Measurements from ENCODE around the gene CYP4A22. TPM values are rescaled to one million over a fixed set of nuclear protein-coding genes. Genes with fewer than 3 reads are reported as not detected.
"Not testable (repeated sequence)": the region's sequence is repeated elsewhere in the genome, so short reads cannot be mapped to it uniquely, and the experiment has no call there.

CYP4A22 gene
- total and polyA plus RNA-seq, 3 experiments from 2014 or later, result not detected

GRCh38 chr1:47195981-47196380 lies 58.7 kb downstream of the CYP4A22 start:
- H3K4me1 Mint-ChIP-seq; H3K9me3 ChIP-seq (ENCODE audit: low read length); H3K4me3 ChIP-seq (ENCODE audit: low read length); CTCF ChIA-PET; H3K9me3 Mint-ChIP-seq; H3K4me1 ChIP-seq (ENCODE audit: insufficient read depth, low read length); H3K27ac ChIP-seq (ENCODE audit: low read depth, low read length); H3K36me3 ChIP-seq (ENCODE audit: insufficient read depth, low read length); H3K27me3 ChIP-seq (ENCODE audit: insufficient read depth, low read length, poor library complexity, severe bottlenecking); DNase-seq; POLR2A ChIA-PET; H3K4me3 Mint-ChIP-seq; H3K27ac Mint-ChIP-seq; H3K36me3 Mint-ChIP-seq: not testable (repeated sequence)
- peaks cover 13 to 41% of the 10 kb centered on the region in 2 donors for H3K27me3 Mint-ChIP-seq

- no peak for DNase-seq
- POLR2A ChIA-PET, result interaction anchor here (0.6 kb wide), 1 partner anchor 52 kb away, joined by 4 read pairs; no protein-coding TSS in a partner anchor
- Histone ChIP-seq H3K4me3 (ENCODE audit: low read length) (no peak overlapping the region), H3K36me3 (ENCODE audit: insufficient read depth, low read length) (no peaks in the 10 kb centered on the region), H3K27ac (ENCODE audit: low read depth, low read length) (no peak overlapping the region), H3K9me3 (ENCODE audit: low read length) (no peaks in the 10 kb centered on the region), H3K4me1 (ENCODE audit: insufficient read depth, low read length) (no peaks in the 10 kb centered on the region), H3K27me3 (ENCODE audit: insufficient read depth, low read length, poor library complexity, severe bottlenecking) (peaks cover 7% of the 10 kb centered on the region)
- Mint-ChIP-seq H3K36me3 (no peaks in the 10 kb centered on the region), H3K27me3 (peaks cover 13 to 48% of the 10 kb centered on the region in 2 donors), H3K4me1 (peaks cover 4 to 5% (median 4%) of the 10 kb centered on the region in 3 donors), H3K4me3 (no peak overlapping the region), H3K27ac (no peak overlapping the region), H3K9me3 (peaks cover 0 to 2% (median 0%) of the 10 kb centered on the region in 5 donors)
- CTCF ChIA-PET, result no interaction called here
Observed at GRCh38 chr1:47196622-47197021, 59.4 kb downstream of the CYP4A22 start.

DNA sequence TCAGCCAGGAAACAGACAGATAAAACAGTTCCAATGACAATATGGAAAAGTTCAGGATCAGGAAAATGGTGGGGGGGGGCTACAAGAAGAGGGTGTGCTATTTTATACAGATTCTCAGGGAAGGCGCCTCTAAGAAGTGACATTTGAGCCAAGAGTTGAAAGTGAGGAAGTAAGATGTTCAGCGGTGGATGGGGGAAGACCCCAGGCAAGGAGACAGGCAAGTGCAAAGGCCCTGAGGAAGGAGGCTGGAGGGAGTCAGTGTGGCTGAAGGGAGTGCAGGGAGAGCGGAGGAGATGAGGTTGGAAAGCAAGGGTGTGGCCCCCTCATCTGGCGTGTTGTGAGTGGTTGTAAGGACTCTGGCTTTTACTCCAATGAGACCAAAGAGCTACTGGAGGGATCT lies 61.0 kb downstream of the CYP4A22 start:
- H3K4me3 Mint-ChIP-seq, result peak overlapping the region in 1 of 7 donors; percentile 6
- no peak for DNase-seq
- H3K36me3 Mint-ChIP-seq, result no peaks in the 10 kb centered on the region
- no peak overlapping the region for H3K27ac ChIP-seq (ENCODE audit: low read depth, low read length)
- ChIA-PET POLR2A (no interaction called here), CTCF (no interaction called here)
- H3K4me1 ChIP-seq (ENCODE audit: insufficient read depth, low read length), result no peaks in the 10 kb centered on the region
- peaks cover 0 to 2% (median 0%) of the 10 kb centered on the region in 3 donors for H3K4me1 Mint-ChIP-seq
- no peaks in the 10 kb centered on the region for H3K36me3 ChIP-seq (ENCODE audit: insufficient read depth, low read length)
- no peak overlapping the region for H3K27ac Mint-ChIP-seq
- H3K4me3 ChIP-seq (ENCODE audit: low read length), result no peak overlapping the region
- H3K9me3 Mint-ChIP-seq, result peaks cover 0 to 3% (median 0%) of the 10 kb centered on the region in 5 donors
- H3K9me3 ChIP-seq (ENCODE audit: low read length), result no peaks in the 10 kb centered on the region
- H3K27me3 Mint-ChIP-seq, result peaks cover 14 to 47% of the 10 kb centered on the region in 2 donors
- peaks cover 7% of the 10 kb centered on the region for H3K27me3 ChIP-seq (ENCODE audit: insufficient read depth, low read length, poor library complexity, severe bottlenecking)

Other genes with a start within 250 kb of the CYP4A22 start
- not detected for gene CYP4A11, start 196.0 kb upstream of the CYP4A22 start, total RNA-seq
- gene CYP4A11, start 196.0 kb upstream of the CYP4A22 start, polyA plus RNA-seq, result not detected
- gene CYP4X1, start 113.8 kb upstream of the CYP4A22 start, total RNA-seq, result not detected
- gene CYP4X1, start 113.8 kb upstream of the CYP4A22 start, polyA plus RNA-seq, result not detected
- not detected for gene CYP4Z1, start 70.2 kb upstream of the CYP4A22 start, total RNA-seq
- gene CYP4Z1, start 70.2 kb upstream of the CYP4A22 start, polyA plus RNA-seq, result not detected
- gene PDZK1IP1, start 52.6 kb downstream of the CYP4A22 start, total RNA-seq, result not detected
- gene PDZK1IP1, start 52.6 kb downstream of the CYP4A22 start, polyA plus RNA-seq, result not detected
- not detected for gene TAL1, start 94.8 kb downstream of the CYP4A22 start, total RNA-seq
- gene TAL1, start 94.8 kb downstream of the CYP4A22 start, polyA plus RNA-seq, result not detected
- gene STIL, start 176.7 kb downstream of the CYP4A22 start, total RNA-seq, result 10 to 100 TPM; 18.4 to 19.1 TPM
- 0.15 TPM for gene STIL, start 176.7 kb downstream of the CYP4A22 start, polyA plus RNA-seq
- 100 to 1,000 TPM; 128 to 131 TPM for gene CMPK1, start 196.3 kb downstream of the CYP4A22 start, total RNA-seq
- 187 TPM for gene CMPK1, start 196.3 kb downstream of the CYP4A22 start, polyA plus RNA-seq